GM12878 (cell line): Measurements from ENCODE around the gene FIBIN. TPM values are rescaled to one million over a fixed set of nuclear protein-coding genes. Genes with fewer than 3 reads are reported as not detected.

Experiments
- ATAC-seq: fragments of 200-7000 bp; cut with Tn5 transposase; 3 replicates; pipeline ENCODE4 v1.9.1; 2020; ENCODE audit warnings: mild to moderate bottlenecking, moderate library complexity
- BruUV-seq: library from RNA; stranded (reverse); fragments of 400-500 nt; replicated peaks from 2 replicates; lab custom pipeline; 2021; lab: Mats Ljungman, UMichigan
- CTCF ChIA-PET: fragments of 300-600 bp; sonication (Branson Sonifier 250); formaldehyde crosslinking; extraction: SDS; loops from one replicate; lab custom pipeline; 2021; ENCODE audit warnings: inconsistent platforms; lab: Yijun Ruan, JAX
- POLR2A ChIA-PET: fragments of 350-600 bp; formaldehyde crosslinking; extraction: SDS; loops from one replicate; lab custom pipeline; 2021; ENCODE audit warnings: inconsistent platforms; lab: Charles Lee
- RAD21 ChIA-PET: fragments of 300-600 bp; sonication (Branson Sonifier 250); formaldehyde crosslinking; loops from one replicate; lab custom pipeline; 2023; ENCODE audit warnings: antibody characterized with exemption; ENCODE audit not compliant: unreplicated experiment; lab: Charles Lee
- SMC1A ChIA-PET: fragments of 300-600 bp; sonication (Branson Sonifier 250); formaldehyde crosslinking; loops from one replicate; lab custom pipeline; 2023; ENCODE audit not compliant: unreplicated experiment, uncharacterized antibody; lab: Charles Lee
- DNase-seq: peaks from one replicate; pipeline ENCODE4 v3.0.0-alpha.2; 2011; ENCODE audit warnings: low read depth, low spot score
- FAIRE-seq: peaks from 3 replicates; lab custom pipeline; 2011; peaks lifted over from hg19 to GRCh38; lab: Jason Lieb, UNC
- H2AFZ ChIP-seq: 2 replicates; pipeline ENCODE4 v1.6.0; 2011; ENCODE audit warnings: low read depth, low read length, control low read depth; ENCODE audit not compliant: control insufficient read depth
- H3K27ac ChIP-seq: 2 replicates; pipeline ENCODE4 v1.5.1; 2011; ENCODE audit warnings: control low read depth; ENCODE audit not compliant: control insufficient read depth, insufficient read depth
- H3K27me3 ChIP-seq, 2 experiments: replicated peaks in 1 of 2; 2 replicates each; pipeline versions ENCODE4 v1.6.0 to v1.6.1; 2011; ENCODE audit warnings: low read length in 1 of 2; ENCODE audit not compliant: control insufficient read depth in 2 of 2, insufficient read depth in 2 of 2
- H3K36me3 ChIP-seq, 2 experiments: 2 replicates each; pipeline ENCODE4 v1.5.1; 2011; ENCODE audit warnings: low read length in 1 of 2; ENCODE audit not compliant: control insufficient read depth in 2 of 2, insufficient read depth in 2 of 2
- H3K4me1 ChIP-seq: 2 replicates; pipeline ENCODE4 v1.6.1; 2011; ENCODE audit warnings: mild to moderate bottlenecking, low read length, moderate library complexity, mixed read lengths; ENCODE audit not compliant: control insufficient read depth, insufficient read depth
- H3K4me2 ChIP-seq: 2 replicates; pipeline ENCODE4 v1.6.0; 2011; ENCODE audit warnings: control low read depth; ENCODE audit not compliant: control insufficient read depth, insufficient read depth
- H3K4me3 ChIP-seq: fragments of 200-600 bp; sonication (generic); 2 replicates; pipeline ENCODE4 v1.5.1; 2016
- H3K79me2 ChIP-seq: 2 replicates; pipeline ENCODE4 v1.6.0; 2011; ENCODE audit warnings: low read length; ENCODE audit not compliant: control insufficient read depth, insufficient read depth
- H3K9ac ChIP-seq: 2 replicates; pipeline ENCODE4 v1.8.0; 2011; ENCODE audit warnings: low read length, control low read depth, mixed read lengths; ENCODE audit not compliant: control insufficient read depth, insufficient read depth
- H3K9me3 ChIP-seq: replicated peaks from 3 replicates; pipeline ENCODE4 v1.5.1; 2011; ENCODE audit warnings: mild to moderate bottlenecking, low read length; ENCODE audit not compliant: control insufficient read depth, insufficient read depth
- H4K20me1 ChIP-seq: 2 replicates; pipeline ENCODE4 v1.6.0; 2011; ENCODE audit not compliant: control insufficient read depth, insufficient read depth
- BACH1 ChIP-seq: fragments of 450-650 bp; IDR thresholded peaks from 2 replicates; pipeline ENCODE4 v1.6.1; 2017; ENCODE audit warnings: mild to moderate bottlenecking, borderline replicate concordance
- EGR1 ChIP-seq, 2 experiments: IDR thresholded peaks; 1 replicate in 1 of 2; 2 replicates in 1 of 2; pipeline ENCODE4 v1.6.1; 2011 to 2012; ENCODE audit warnings: low read depth in 2 of 2, low read length in 2 of 2, borderline replicate concordance in 1 of 2, mild to moderate bottlenecking in 1 of 2, moderate library complexity in 1 of 2
- HDAC2 ChIP-seq: fragments of 200-600 bp; sonication (generic); IDR thresholded peaks from 2 replicates; pipeline ENCODE4 v1.6.1; 2017
- IKZF2 ChIP-seq, 2 experiments: fragments of 450-650 bp; IDR thresholded peaks; 2 replicates each; pipeline ENCODE4 v1.6.1; 2017; ENCODE audit warnings: mild to moderate bottlenecking in 2 of 2, moderate library complexity in 2 of 2
- MAX ChIP-seq: IDR thresholded peaks from 2 replicates; pipeline ENCODE4 v1.6.1; 2012; ENCODE audit warnings: low read depth, low read length, improper control_type of control experiment
- MTA2 ChIP-seq: fragments of 450-650 bp; IDR thresholded peaks from 2 replicates; pipeline ENCODE4 v1.6.1; 2016; ENCODE audit warnings: low read depth, mild to moderate bottlenecking, moderate library complexity
- RAD21 ChIP-seq: IDR thresholded peaks from 2 replicates; pipeline ENCODE4 v1.6.1; 2011; ENCODE audit warnings: mild to moderate bottlenecking, low read depth, low read length, moderate library complexity; ENCODE audit not compliant: insufficient read depth
- RELA ChIP-seq: fragments of 450-650 bp; IDR thresholded peaks from 2 replicates; pipeline ENCODE4 v1.8.0; 2014; ENCODE audit warnings: borderline replicate concordance; ENCODE audit not compliant: partially characterized antibody
- RFX5 ChIP-seq: IDR thresholded peaks from 2 replicates; pipeline ENCODE4 v1.6.1; 2011; ENCODE audit warnings: low read depth, low read length, improper control_type of control experiment
- SIX5 ChIP-seq: IDR thresholded peaks from 2 replicates; pipeline ENCODE4 v1.6.1; 2011; ENCODE audit warnings: mild to moderate bottlenecking, low read depth, low read length, moderate library complexity; ENCODE audit not compliant: severe bottlenecking
- WRNIP1 ChIP-seq: IDR thresholded peaks from 2 replicates; pipeline ENCODE4 v1.6.1; 2011; ENCODE audit warnings: low read depth, low read length, improper control_type of control experiment, borderline replicate concordance
- WGBS: methylation state at CpG from one replicate; pipeline ENCODE4 v1.1.6; 2016; ENCODE audit warnings: low lambda C conversion rate; ENCODE audit not compliant: insufficient replicate concordance, insufficient coverage; ENCODE audit errors: missing lambda C conversion rate; 5-methylcytosine and 5-hydroxymethylcytosine counted together
- in situ Hi-C: fragments of 300-500 bp; cut with MboI; formaldehyde crosslinking; loops from 9 replicates; pipeline ENCODE4 v1.14.3; 2018; ENCODE audit warnings: mixed read lengths
- intact Hi-C: fragments of 100-400 bp; cut with micrococcal nuclease; formaldehyde crosslinking; loops from one replicate; pipeline ENCODE4 v1.14.2; 2022; ENCODE audit not compliant: unreplicated experiment
- polyA plus RNA-seq, 11 experiments: library from polyadenylated mRNA; depleted of rRNA in 4 of 11; unstranded in 6 of 11; stranded (reverse) in 5 of 11; fragments of >200 nt; fragmentation: Nextera tagmentation in 4 of 11; fragmentation: Illumina TruSeq in 1 of 11; extraction: Ambion mirVana in 4 of 11; extraction: Trizol in 1 of 11; gene quantifications; 1 replicate in 1 of 11; 2 replicates in 10 of 11; pipeline versions ENCODE4 v1.2.1 to v1.2.3, GENCODE V29; 2011 to 2016; ENCODE audit warnings: inconsistent platforms in 2 of 11, missing spikeins in 2 of 11, low read depth in 1 of 11
- total RNA-seq, 4 experiments: library from RNA; depleted of rRNA in 3 of 4; stranded (reverse); fragments of >200 nt in 3 of 4; fragmentation: Illumina TruSeq in 1 of 4; extraction: Trizol in 1 of 4; gene quantifications; 2 replicates each; pipeline versions ENCODE4 v1.2.1 to v1.2.3, GENCODE V29; 2013 to 2021
- TF ChIP-seq, protein P1 (sequence below): fragments of 450-650 bp; IDR thresholded peaks from 2 replicates; pipeline ENCODE4 v1.6.1; 2017; ENCODE audit warnings: mild to moderate bottlenecking, low read depth, inconsistent platforms; ENCODE audit not compliant: poor library complexity, severe bottlenecking
- TF ChIP-seq, protein P2 (sequence below): IDR thresholded peaks from 2 replicates; pipeline ENCODE4 v1.6.1; 2011; ENCODE audit warnings: low read depth, low read length, improper control_type of control experiment, borderline replicate concordance

FIBIN gene
- total and polyA plus RNA-seq, 10 of the 15 experiments (the other 5 are each of a cell fraction or from before 2014, with no cell fraction given) = not detected

DNA sequence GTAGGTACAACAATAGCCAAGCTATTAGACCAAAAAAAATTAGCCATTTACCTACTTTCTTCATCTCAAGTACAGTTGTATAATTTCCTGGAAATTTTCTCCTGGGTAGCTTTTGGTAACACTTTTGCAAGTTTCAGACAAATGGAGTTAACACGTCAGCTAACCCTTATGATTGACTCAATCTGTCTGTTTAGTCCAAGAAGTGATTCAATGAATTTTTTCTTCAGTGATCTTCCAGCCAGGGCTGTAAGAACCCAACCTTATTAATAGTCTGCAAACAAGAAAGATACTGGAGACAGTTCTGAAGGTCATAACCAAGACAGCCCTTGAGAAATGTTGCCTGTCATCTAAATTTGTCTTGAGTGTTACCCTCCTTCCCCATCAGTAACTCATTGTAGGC is 30.1 kb upstream of the FIBIN start:
- ChIA-PET RAD21 (no interaction called here), CTCF (no interaction called here), SMC1A (no interaction called here), POLR2A (no interaction called here)
- no peaks in the 10 kb centered on the region for H3K27me3 ChIP-seq
- no peaks in the 10 kb centered on the region for H3K79me2 ChIP-seq
- no peak overlapping the region for H2AFZ ChIP-seq
- no peak overlapping the region for H3K9ac ChIP-seq
- no peaks in the 10 kb centered on the region for H3K9me3 ChIP-seq
- H3K4me3 ChIP-seq = no peak overlapping the region
- in situ Hi-C loops = no loop called here
- WGBS = 16% methylated on average over 1 of the region's 1 CpG
- TF ChIP-seq, protein P1, sequence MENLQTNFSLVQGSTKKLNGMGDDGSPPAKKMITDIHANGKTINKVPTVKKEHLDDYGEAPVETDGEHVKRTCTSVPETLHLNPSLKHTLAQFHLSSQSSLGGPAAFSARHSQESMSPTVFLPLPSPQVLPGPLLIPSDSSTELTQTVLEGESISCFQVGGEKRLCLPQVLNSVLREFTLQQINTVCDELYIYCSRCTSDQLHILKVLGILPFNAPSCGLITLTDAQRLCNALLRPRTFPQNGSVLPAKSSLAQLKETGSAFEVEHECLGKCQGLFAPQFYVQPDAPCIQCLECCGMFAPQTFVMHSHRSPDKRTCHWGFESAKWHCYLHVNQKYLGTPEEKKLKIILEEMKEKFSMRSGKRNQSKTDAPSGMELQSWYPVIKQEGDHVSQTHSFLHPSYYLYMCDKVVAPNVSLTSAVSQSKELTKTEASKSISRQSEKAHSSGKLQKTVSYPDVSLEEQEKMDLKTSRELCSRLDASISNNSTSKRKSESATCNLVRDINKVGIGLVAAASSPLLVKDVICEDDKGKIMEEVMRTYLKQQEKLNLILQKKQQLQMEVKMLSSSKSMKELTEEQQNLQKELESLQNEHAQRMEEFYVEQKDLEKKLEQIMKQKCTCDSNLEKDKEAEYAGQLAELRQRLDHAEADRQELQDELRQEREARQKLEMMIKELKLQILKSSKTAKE = no peak
- TF ChIP-seq, protein P2, sequence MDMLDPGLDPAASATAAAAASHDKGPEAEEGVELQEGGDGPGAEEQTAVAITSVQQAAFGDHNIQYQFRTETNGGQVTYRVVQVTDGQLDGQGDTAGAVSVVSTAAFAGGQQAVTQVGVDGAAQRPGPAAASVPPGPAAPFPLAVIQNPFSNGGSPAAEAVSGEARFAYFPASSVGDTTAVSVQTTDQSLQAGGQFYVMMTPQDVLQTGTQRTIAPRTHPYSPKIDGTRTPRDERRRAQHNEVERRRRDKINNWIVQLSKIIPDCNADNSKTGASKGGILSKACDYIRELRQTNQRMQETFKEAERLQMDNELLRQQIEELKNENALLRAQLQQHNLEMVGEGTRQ = no peak
- no peaks in the 10 kb centered on the region for H3K4me1 ChIP-seq
- DNase-seq (no peak), FAIRE-seq (no peak), ATAC-seq (no peak)
- intact Hi-C loops = no loop called here
- no peaks in the 10 kb centered on the region for H4K20me1 ChIP-seq
- no peak overlapping the region for H3K4me2 ChIP-seq
- H3K27ac ChIP-seq = no peak overlapping the region
- no TSS peak for BruUV-seq
- no peaks in the 10 kb centered on the region for H3K36me3 ChIP-seq

DNA sequence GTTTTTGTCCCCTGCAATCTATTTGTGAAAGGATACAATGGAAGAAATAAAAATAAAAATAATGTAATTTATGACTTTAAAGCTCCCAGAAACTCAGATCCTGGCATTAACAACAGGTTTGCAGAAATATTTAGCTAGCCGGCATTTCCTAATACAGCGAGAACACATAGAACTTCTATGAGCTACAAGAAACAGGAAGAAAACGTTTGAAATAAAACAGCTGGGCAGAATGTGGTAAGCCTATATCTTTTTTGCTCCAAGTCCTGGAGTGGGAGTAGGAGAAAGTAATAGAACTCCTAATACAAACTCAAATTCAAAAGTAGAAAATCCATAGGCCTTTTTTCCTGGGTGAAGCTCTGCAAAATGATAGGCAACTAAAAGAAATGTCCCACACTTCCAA is 29.6 kb upstream of the FIBIN start:
- H2AFZ ChIP-seq = no peak overlapping the region
- WGBS = 67% methylated on average over 3 of the region's 3 CpGs
- no peak for ATAC-seq

More for the DNA sequence above, 29.6 kb upstream of the FIBIN start:
- H3K9ac ChIP-seq = no peak overlapping the region
- H3K9me3 ChIP-seq = no peaks in the 10 kb centered on the region
- H3K4me2 ChIP-seq = no peak overlapping the region
- no peak for TF ChIP-seq MAX
- no peak for TF ChIP-seq EGR1 (IDR thresholded peaks at IDR 0.05; ENCODE audit: borderline replicate concordance in 1 of 2, low read depth in 2 of 2, low read length in 2 of 2)
- TF ChIP-seq RELA = no peak
- no peak for TF ChIP-seq WRNIP1
- no peak for TF ChIP-seq RFX5
- no peak for TF ChIP-seq BACH1
- no peak for TF ChIP-seq SIX5
- TF ChIP-seq MTA2 = no peak
- no peak for TF ChIP-seq IKZF2 (IDR thresholded peaks at IDR 0.05)
- TF ChIP-seq HDAC2 = no peak
- no peak for TF ChIP-seq RAD21
- CTCF ChIA-PET = no interaction called here
- no TSS peak for BruUV-seq
- no peaks in the 10 kb centered on the region for H4K20me1 ChIP-seq
- intact Hi-C loops (no loop called here), in situ Hi-C loops (no loop called here)
- H3K79me2 ChIP-seq = no peaks in the 10 kb centered on the region
- H3K27ac ChIP-seq = no peak overlapping the region
- H3K4me3 ChIP-seq = no peak overlapping the region
- POLR2A ChIA-PET = no interaction called here
- no peak for DNase-seq
- no peaks in the 10 kb centered on the region for H3K27me3 ChIP-seq
- FAIRE-seq = no peak
- H3K36me3 ChIP-seq = no peaks in the 10 kb centered on the region
- RAD21 ChIA-PET = no interaction called here
- no peaks in the 10 kb centered on the region for H3K4me1 ChIP-seq
- SMC1A ChIA-PET = no interaction called here
